Stomach (tissue), 4 donors: ENCODE measurements around the gene CDH12.
"Not testable (repeated sequence)": the region's sequence is repeated elsewhere in the genome, so short reads cannot be mapped to it uniquely, and the experiment has no call there.

Experiments
- EP300 ChIP-seq: sonication (generic); formaldehyde crosslinking; IDR thresholded peaks from one replicate; pipeline ENCODE4 v1.6.1; 2017; ENCODE audit warnings: antibody characterized with exemption
- POLR2AphosphoS5 ChIP-seq, 3 donors: sonication (generic); formaldehyde crosslinking; IDR thresholded peaks; one replicate each; pipeline ENCODE4 v1.6.1; 2016; ENCODE audit warnings: antibody characterized with exemption in 3 of 3
- TF ChIP-seq, protein P1 (sequence below), 7 experiments: fragments of 450-650 bp in 4 of 7; fragments of 200-600 bp in 3 of 7; sonication (generic) in 3 of 7; IDR thresholded peaks; one replicate each; pipeline ENCODE4 v1.5.1; 2016 to 2019; ENCODE audit warnings: antibody characterized with exemption in 7 of 7, control low read depth in 2 of 7, mild to moderate bottlenecking in 1 of 7

DNA sequence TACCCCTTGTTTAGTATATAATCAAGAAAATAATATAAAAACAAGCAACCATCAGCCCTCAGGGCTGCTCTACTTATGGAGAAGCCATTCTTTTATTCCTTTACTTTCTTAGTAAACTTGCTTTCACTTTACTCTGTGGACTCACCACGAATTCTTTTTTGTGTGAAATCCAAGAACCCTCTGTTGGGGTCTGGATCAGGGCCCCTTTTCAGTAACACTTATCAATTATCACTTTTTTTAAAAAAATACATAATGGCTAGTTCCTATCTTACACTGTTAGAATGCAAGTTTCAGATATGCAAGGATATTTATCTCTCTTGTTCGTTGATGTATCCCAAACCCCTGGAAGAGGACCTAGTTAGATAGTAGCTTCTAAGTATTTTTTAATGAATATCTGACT is 687.2 kb downstream of the CDH12 start:
- TF ChIP-seq, protein P1, sequence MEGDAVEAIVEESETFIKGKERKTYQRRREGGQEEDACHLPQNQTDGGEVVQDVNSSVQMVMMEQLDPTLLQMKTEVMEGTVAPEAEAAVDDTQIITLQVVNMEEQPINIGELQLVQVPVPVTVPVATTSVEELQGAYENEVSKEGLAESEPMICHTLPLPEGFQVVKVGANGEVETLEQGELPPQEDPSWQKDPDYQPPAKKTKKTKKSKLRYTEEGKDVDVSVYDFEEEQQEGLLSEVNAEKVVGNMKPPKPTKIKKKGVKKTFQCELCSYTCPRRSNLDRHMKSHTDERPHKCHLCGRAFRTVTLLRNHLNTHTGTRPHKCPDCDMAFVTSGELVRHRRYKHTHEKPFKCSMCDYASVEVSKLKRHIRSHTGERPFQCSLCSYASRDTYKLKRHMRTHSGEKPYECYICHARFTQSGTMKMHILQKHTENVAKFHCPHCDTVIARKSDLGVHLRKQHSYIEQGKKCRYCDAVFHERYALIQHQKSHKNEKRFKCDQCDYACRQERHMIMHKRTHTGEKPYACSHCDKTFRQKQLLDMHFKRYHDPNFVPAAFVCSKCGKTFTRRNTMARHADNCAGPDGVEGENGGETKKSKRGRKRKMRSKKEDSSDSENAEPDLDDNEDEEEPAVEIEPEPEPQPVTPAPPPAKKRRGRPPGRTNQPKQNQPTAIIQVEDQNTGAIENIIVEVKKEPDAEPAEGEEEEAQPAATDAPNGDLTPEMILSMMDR (IDR thresholded peaks at IDR 0.05): not testable (repeated sequence)
- not testable (repeated sequence) for TF ChIP-seq EP300; POLR2AphosphoS5 (IDR thresholded peaks at IDR 0.05)
